NCI-H187 treated with DMSO at 0.1 percent for 48 hours (cell line): ENCODE measurements around the gene ARL4D.
A peak's percentile ranks its signal among the peaks of the same experiment; 100 is the strongest.
"Not testable (repeated sequence)": the region's sequence is repeated elsewhere in the genome, so short reads cannot be mapped to it uniquely, and the experiment has no call there.

Experiments used
- DNase-seq: peaks from one replicate; lab custom pipeline; 2025; lab: John Stamatoyannopoulos, UW

The ARL4D gene, protein sequence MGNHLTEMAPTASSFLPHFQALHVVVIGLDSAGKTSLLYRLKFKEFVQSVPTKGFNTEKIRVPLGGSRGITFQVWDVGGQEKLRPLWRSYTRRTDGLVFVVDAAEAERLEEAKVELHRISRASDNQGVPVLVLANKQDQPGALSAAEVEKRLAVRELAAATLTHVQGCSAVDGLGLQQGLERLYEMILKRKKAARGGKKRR

DNA sequence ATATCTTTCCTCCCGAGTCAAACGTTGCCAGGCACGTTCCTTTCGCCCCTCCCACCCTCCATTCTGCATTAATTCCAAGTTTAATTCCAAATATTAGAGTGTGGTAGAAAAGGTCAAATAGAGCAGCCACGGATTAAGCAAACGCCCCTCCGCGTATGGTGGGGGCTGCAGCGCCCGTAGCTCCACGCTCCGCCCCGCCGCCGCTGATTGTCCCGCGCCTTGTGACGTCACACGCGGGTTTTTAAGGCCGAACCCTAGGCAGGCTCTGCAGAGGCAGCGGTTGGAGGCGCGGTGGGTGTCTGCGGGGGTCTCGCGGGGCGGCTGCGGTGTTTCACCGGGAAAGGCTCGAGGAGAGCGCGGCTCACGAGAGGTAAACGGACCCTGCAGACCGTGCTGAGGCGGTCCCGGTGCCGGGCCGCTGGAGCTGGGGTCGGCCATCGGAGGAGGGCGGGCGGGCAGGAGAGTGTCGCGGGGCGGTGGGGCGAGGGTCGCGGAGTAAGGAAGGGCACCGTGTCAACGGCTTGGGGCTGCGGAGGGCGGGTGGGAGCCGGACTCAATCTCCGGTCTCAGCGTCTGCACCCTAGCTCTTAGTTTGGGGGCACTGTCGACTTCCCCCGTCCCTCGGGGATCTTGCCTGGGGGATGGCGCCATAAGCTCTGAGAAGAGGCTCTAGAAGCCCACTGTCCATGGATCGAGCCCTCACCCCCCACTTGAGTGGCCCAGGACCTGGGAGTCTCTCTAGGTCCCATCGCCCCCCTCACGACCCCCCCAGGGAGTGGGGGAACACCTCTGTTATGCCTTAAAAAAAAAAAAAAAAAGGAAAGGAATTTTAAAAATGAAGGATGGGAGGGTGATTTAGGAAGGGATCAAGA lies at the start of gene ARL4D:
Gene ARL4D, plus strand, starts transcription at position 270 of the 872 bp plus-strand sequence. CDS start 740 bp downstream, outside the sequence.
- peak; percentile 33 for DNase-seq

DNA sequence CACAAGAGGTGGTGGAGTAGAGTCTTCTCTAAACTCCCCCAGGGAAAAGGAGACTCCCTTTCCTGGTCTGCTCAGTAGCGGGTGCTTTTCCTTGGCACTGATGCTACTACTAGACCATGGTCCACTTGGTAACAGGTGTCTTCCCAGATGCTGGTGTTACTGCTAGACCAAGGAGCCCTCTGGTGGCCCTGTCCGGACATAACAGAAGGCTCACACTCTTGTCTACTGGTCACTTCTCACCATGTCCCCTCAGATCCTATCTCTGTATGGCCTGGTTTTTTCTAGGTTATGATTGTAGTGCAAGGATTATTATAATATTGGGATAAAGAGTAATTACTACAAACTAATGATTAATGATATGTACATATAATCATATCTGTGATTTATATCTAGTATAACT lies 49.7 kb upstream of the ARL4D start:
- no peak for DNase-seq

DNA sequence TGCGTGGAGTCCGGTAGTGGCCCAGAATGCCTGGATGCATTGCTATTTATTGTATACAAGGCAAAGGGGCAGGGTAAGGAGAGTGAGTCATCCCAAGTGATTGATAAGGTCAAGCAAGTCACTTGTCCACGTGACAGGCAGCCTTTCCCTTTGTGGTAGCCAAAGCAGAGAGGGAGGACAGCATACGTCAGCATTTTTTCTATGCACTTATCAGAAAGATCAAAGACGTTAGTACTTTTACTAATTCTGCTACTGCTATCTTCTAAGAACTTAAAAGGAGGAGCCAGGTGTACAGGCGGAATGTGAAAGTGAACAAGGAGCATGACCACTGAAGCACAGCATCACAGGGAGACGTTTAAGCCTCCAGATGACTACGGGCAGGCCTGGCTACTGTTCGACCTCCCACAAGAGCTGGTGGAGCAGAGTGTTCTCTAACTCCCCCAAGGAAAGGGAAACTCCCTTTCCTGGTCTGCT lies 47.9 kb upstream of the ARL4D start:
- no peak for DNase-seq

DNA sequence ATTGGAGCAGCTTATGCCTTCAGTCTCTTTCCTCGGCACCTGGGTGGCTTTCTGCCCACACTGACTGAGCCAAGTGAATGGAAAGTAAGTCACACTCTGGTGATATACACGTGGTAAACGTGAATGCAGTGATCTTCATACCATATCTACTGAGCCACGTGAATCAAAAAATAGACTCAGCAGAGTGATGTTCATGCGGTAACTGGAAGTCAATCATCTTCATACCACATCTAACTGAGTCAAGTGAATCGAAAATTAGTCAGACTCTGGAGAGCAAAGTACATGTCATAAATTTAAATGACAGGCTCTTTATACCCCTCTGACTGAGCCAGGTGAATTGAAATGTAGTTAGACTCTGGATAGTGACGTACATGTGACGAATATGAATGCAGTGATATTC lies 47.1 kb upstream of the ARL4D start:
- no peak for DNase-seq

DNA sequence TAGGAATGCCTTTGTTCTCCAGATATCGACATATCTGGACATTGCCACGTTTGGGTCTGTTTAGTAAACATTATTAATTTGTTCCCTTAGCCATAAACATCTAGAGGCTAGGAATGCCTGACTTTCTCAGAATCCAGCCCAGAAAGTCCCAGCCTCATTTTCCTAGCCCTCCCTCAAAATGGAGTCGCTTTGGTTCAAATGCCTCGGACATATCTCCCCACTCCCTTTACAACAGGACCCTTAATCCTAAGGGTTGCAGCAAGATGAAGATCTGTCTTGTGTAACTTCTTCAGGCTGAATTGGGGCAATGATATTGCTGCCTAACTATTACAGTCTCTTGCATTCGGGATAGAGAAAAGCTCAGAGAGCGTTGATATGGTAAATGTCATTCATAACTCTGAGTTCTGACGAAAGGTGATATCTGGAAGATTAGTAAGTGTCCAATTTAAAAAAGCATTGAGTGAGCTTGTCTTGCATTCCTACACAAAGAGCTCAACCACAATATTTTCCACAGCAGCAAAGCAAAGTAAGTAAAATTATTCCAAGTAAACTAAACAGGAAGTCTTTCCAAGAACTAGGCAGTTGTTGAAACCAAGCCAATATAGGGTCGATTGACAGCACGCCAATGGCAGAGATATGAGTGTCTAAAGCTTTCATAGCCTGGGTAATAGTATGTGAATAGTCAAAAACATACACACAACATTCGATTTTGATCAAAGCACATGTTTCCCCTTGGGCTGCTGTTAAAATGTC lies 46.0 kb upstream of the ARL4D start:
- no peak for DNase-seq

DNA sequence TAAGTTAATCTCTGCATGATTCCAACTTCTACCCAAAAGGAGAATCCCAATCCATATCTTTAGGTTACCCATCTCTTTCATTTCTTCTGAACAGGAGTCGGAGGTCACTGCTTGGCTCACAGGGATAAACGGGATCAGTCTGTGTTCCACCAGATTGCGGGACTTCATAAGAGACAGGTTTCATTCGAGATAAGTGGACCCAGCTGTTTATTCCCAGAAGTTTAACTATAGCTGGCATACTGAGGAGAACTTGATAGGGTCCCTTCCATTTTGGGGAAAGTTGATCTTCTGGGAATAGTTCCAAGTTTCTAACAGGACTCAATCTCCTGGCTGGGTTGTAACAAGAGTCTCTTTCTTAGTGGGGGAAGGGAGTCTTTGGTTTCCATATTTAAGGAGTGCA lies 45.4 kb upstream of the ARL4D start:
- no peak for DNase-seq

DNA sequence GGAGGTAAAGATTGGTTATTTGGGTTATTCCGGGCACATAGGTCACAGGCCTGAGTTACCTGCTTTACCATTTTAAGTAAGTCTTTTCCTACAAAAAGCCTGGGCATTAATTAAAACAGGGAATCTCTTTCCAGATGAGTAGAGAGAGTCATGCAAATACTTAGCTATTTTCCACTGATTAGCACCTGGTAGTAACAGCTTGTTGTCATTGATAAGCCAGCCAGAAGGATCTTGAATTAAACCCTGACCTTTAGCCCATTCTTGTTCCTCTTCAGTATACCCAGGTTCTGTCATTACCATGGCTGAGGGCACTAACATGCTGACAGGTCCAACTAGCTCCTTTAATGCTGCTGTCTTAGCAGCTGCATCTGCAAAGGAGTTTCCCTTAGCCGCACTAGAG lies 44.4 kb upstream of the ARL4D start:
- no peak for DNase-seq

DNA sequence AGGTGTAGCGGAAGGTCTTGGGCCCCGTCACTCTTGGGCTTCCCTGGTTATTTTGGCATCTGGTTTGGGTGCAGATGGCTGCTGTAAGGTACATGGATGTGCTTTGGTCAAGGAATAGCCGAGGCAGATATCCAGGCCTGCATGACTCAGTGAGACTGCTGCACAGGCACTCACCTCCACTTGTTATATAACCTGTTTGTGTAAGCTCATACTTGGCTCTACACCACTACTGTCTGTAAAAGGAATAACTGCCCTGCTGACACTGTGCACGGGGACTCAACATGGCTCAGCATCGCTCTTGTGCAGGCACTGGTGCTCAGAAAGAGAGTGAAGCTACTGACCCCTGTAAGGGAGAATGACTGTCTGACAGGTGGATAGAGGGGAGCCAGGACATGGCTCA lies 42.3 kb upstream of the ARL4D start:
- no peak for DNase-seq

DNA sequence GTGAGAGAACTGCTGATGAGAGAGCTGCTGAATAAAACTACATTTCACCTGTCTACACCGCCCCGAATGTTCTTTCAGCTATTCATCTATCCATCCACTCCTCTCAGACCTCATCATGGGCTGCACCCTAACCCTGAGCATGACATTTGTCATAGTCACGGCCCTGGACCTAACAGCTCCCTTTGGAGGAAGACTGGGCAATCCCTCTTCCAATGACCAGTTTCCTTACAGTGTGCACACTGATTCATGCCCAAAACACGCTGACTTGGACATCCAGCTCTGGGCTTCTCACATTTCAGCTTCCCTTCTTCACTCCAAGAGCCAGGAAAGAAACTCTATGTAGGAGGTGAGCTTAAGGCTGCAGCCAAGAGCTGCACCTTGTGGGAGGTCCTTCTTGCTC lies 41.8 kb upstream of the ARL4D start:
- no peak for DNase-seq

DNA sequence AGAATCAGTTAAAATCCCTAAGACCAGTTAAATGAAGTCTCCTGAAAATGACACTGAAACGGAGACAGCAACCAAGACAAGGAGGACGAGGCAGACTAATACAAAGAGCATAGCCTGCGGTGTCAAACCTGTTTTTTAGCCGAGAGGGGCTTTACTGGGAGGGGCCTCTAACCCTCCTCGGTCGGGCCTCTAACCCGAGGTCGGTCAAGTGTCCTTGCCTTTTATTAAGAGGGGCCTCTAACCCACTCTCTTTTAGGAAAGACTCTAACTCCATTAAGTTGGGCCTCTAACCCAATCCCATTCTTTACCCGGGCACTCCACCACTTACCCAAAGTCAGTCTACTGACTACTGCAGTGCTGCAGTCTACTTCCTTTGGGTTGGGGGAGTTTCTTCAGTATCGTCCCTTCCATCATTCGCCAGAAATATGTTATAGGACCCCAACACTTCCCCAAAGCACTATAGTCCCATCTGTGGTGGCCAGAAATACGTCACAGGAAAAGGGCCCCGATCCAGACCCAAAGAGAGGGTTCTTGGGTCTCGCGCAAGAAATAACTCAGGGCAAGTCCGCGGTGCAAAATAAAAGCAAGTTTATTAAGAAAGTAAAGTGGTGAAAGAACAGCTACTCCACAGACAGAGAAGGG lies 39.2 kb upstream of the ARL4D start:
- no peak for DNase-seq

DNA sequence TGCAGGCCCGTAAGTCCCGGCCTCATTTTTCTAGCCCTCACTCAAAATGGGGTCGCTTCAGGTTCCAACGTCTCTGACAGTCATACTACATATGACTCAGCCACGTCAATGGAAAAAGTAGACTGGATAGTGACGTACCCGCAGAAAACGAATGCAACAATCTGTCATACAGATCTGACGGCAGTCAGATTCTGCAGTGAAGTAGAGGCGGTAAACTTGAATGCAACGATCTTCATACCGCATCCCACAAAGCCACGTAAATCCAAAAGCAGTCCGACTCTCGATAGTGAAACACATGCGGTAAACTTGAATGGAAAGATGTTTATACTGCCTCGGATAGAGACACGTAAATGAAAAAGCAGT lies 38.4 kb upstream of the ARL4D start:
- peak; percentile 8 for DNase-seq

DNA sequence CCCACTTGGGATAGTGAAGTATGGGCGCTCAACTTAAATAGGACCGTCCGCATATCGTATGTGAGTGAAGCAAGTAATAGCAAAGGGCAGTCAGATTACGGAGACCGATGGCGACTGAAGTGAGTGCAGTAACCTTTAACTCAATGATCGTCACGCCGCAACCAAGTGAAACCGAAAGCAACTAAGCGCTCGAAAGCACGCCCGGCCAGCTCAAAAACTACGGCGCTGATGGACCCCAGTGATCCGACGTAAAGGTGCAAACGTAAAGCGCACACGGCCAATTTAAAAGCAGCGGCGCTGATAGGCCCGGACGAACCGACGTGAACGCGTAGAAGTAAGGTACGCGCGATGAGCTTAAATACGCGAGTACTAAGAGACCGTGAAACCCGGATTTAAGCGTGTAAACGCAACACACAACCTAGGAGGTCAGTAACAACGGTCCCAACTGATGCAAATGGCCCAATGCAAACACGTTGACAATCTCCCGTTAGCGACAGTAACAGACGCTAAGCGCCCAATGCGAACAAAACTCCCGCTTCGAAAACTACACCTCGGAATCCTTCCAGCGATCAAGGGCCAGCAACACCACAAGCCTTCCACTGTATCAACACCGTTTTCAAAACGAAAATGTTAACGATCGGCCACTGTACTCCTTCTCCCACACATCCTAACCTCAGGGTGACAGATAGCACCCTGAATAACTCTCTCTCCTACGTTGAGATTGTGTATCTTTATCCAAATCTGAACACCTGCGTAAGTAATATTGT lies 37.9 kb upstream of the ARL4D start:
- DNase-seq: peak; percentile 91

DNA sequence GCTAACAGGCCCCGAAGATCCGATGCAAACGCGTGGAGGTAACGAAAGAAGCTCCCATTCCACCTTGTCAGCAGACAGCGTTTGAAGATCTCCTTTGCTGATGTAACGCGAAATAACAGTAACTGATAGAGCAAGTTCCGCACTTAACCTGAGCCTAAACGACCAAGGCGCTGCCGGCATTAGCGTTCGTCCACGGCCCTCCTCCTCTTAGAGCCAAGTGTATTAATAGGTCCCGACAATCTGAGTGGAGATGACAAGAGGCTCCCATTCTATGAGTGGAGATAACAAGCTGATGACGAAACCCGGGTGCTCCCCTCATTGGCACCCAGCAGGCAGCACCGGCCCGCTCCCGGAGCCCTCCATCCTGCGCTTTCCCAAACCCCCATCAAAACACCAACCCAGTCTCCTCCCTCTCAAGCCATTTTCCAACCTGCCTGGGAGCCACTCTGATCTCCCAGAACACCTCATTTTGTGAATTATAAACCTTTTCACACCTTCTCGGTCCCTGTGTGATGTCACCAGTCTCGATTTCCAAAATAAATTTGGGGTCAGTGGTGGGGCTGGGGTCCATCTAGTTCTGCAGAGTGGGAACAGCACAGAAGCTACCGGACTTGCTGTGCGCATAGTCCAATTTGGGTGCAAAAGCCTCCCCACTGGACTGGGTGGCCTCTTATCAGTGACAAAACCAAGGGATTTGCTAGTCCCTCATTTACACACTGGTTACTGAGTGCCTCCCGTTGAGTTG lies 35.4 kb upstream of the ARL4D start:
- DNase-seq: no peak

DNA sequence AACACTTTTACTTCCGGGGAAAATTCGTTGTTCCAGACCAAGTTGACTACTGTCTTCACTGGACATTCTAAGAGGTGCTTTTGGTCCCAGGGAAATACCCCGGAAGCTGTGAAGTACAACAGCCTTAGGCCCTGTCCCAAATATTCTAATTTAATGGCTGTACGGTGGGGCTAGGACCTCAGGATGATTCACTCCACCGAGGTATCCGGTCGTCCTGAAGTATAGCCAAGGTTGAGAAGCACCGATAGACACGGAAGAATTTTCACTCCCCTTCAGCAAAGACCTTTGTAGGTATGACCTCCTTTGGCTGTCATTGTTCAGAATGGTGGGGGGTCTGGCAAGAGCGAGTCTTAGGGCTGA lies 34.9 kb upstream of the ARL4D start:
- DNase-seq: no peak

DNA sequence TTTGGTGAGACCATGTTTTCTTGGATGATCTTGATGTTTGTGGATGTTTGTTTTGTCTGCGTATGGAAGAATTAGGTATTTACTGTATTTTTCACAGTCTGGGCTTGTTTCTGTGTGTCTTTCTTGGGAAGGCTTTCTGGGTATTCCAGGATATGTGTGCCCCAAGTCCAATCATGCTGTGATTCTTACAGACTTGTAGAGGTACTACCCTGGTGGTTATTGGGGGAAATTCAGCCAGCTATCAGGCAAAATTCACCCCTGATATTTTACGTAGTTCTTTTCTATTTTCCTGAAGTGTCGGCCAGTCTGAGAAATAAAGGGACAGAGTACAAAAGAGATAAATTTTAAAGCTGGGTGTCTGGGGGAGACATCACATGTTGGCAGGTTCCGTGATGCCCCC lies 33.4 kb upstream of the ARL4D start:
- DNase-seq: no peak

DNA sequence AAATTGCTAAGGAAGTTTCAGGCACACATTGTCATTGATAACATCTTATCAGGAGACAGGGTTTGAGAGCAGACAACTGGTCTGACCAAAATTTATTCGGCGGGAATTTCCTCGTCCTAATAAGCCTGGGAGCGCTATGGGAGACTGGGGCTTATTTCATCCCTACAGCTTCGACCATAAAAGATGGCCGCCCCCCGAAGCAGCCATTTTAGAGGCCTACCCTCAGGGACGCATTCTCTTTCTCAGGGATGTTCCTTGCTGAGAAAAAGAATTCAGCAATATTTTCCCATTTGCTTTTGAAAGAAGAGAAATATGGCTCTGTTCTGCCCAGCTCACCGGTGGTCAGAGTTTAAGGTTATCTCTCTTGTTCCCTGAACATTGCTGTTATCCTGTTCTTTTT lies 32.9 kb upstream of the ARL4D start:
- DNase-seq: not testable (repeated sequence)

DNA sequence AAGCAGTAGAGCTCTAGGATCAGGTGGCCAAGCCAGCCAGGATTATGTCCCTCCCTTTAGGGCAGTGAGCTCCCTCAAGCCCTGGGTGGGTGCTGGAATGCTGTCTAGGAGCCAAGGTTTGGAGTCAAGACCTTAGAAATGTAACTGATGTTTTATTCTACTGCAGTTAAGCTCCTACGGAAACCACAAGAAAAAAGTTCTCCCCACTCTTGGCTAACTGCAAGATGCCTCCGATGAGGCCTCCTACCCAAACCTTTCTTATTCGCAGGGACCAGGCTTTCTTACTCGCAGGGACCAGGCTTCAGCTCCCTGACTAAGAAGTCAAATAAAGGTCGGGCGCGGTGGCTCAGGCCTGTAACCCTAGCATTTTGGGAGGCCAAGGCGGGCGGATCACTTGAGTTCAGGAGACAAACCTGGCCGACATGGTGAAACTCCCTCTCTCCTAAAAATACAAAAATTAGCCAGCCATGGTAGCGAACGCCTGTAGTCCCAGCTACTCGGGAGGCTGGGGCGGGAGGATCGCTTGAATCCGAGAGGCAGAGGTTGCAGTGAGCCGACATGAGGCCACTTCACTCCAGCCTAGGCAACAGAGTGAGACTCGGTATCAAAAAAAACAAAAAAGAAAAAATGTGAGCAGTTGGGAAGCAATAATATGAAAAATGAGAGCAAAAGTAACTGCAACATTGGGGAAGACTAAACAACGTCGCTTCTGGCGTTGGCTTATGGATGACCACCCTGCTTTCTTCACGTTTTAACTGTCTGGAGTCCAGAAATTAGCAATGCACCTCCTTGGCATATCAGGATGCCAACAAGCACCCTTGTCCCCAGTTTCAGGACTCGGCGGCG lies 31.7 kb upstream of the ARL4D start:
- no peak for DNase-seq

DNA sequence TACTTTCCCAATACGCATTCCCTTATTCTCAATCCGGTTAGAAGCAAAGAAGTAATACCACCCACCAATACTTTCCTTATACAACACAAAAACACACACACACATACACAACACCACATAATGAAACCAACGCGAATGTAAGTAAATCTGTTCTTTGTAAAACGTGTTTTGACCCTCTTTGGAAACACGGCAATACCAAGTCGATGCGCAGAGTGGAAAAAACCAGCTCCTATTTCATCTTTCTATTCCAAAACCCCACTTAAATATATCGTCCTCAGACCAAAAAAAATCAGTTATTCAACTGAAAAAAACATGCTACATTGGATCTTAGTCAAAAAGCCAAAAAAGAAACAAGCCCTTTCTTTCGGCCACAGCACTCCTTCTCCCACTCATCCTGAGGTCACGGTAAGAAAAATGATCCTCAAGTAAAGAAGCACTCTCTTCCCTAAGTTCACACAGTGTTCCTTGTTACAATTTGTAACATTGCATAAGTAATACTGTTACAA lies 31.0 kb upstream of the ARL4D start:
- peak; percentile 47 for DNase-seq

DNA sequence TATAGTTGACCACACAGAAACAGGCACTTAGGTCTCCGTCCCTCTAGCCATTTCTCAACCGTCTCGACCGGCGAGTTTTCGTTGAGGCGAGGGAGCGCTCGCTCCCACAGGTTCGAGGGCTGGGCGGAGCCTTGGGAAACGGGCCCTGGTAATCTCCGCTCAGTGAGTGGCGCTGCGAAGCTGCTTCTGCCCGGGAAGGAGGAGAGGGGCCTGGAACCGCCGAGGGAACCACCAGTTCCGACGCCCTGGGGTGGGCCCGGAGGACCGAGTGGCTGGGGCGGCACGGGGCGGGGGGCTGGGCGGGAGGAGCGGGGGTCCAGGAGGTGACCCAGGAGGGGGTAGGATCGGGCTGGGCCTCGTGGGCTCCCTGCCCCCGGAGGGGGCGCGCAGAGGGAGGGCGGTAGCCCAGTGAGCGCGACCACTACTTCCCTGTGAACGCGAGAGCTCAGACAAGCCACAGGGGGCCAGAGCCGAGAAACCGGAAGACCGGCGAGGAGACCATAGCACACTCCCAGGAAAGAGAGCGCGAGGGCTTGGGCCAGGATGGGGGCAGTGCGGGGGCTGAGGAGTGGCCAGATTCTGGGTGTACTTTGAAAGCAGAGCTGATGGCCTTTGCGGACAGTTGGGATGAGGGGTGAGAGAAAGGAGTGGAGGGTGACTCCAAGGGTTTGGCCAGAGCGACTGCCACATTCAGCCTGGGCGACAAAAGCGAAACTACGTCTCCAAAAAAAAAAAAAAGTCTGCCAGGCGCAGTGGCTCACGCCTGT lies 29.9 kb upstream of the ARL4D start:
- peak; percentile 26 for DNase-seq
